Astrocyte of the spinal cord (primary cell): ENCODE measurements around the gene CEP128.

Source experiments
- DNase-seq: peaks from one replicate; pipeline ENCODE4 v3.0.0; 2011; ENCODE audit warnings: low read depth, low spot score
- H3K4me3 ChIP-seq: 2 replicates; pipeline ENCODE4 v1.5.1; 2011; ENCODE audit warnings: low read depth, mild to moderate bottlenecking, low read length, moderate library complexity
- in situ Hi-C: cut with HindIII; loops from 2 replicates; pipeline ENCODE4 v1.10.0; 2017; ENCODE audit warnings: low sequenced_read_pairs
- TF ChIP-seq, protein P1 (sequence below): IDR thresholded peaks from 2 replicates; pipeline ENCODE4 v1.5.1; 2012; ENCODE audit warnings: low read depth, mild to moderate bottlenecking, low read length, inconsistent platforms

CEP128 gene

DNA sequence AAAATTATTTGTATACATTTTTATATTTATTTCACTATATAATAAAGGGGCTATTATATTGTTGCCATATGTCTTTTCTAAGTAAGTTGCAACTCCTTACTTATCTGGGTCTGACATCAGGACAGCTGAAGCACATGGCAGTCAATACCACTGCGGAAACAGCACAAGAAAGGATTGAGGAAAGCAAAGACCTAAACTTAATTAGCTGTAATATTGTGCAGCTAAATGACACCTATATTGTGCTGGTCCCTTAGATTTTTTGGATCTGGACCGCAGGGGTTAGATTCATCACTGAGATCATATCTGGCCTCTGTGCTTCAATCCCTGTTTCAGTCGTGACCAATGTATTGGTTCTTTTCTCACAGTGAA, 370.6 kb downstream of the CEP128 start:
- no peak for DNase-seq
- no peak overlapping the region for H3K4me3 ChIP-seq
- TF ChIP-seq, protein P1, sequence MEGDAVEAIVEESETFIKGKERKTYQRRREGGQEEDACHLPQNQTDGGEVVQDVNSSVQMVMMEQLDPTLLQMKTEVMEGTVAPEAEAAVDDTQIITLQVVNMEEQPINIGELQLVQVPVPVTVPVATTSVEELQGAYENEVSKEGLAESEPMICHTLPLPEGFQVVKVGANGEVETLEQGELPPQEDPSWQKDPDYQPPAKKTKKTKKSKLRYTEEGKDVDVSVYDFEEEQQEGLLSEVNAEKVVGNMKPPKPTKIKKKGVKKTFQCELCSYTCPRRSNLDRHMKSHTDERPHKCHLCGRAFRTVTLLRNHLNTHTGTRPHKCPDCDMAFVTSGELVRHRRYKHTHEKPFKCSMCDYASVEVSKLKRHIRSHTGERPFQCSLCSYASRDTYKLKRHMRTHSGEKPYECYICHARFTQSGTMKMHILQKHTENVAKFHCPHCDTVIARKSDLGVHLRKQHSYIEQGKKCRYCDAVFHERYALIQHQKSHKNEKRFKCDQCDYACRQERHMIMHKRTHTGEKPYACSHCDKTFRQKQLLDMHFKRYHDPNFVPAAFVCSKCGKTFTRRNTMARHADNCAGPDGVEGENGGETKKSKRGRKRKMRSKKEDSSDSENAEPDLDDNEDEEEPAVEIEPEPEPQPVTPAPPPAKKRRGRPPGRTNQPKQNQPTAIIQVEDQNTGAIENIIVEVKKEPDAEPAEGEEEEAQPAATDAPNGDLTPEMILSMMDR: no peak
- in situ Hi-C loops: no loop called here

DNA sequence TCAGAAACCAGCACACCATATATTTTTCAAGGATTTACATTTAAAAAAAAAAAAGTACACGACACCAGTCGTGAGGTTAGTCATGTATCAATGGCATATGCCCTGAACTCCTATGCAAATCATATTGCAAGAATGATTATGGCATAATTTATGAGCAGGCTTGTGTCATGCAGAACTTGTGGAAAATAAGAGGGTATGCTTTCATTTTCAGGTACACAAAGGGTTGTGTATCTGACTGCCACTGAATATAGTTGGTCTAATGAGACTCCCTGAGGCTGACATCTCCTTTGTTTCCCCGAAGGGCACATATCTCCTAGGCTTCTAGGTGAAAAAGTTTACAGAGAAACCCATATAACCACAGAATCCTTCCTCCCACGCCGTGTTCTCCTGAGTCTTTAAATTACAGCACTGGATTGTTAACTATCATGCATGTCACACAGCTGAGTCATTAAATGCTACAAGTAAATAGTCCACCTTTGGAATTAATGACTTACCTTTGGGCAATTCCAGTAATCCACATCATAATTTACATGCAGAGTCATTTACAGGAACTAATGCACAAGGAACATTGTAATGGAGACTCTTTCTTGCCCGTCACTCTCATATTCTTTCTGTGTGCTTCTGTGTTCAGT, 373.5 kb downstream of the CEP128 start:
- TF ChIP-seq, protein P1: no peak
- in situ Hi-C loops: no loop called here
- DNase-seq: peak; percentile 37
- H3K4me3 ChIP-seq: no peak overlapping the region

DNA sequence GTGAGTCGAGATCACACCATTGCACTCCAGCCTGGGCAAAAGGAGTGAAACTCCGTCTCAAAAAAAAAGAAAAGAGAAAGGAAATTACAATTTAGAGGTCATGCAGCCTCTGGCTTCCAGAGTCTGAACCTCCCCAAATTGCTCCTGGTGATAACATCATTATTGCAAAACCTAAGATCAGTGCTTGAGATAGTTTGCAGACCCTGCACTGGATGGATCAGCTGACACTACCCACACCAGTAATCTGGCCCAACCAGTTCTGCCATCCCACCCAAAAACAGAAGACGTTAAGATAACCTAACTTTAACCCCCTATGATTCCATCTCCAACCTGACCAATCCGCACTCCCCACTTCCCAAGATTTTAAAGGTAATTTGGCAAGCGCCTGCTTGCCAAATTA, 376.5 kb downstream of the CEP128 start:
- H3K4me3 ChIP-seq: no peak overlapping the region
- TF ChIP-seq, protein P1: no peak
- in situ Hi-C loops: no loop called here
- no peak for DNase-seq

DNA sequence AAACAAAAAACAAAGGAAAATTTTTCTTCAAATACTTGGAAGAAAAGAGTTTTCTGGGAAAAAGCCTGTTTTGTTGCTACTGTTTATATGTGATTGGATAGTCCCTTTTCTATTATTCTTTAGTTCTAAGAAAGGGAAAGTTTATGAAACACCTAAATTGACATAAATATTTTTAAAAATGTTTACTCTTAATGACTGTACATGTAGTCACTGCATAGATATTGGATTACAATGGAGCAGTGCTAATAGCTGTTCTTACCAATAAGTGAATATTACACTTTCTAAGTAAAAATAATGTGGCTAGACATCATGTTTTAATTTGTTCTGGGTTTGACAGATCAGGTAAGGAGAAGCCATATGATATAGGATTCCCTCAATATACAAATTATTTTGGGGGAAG, 377.5 kb downstream of the CEP128 start:
- in situ Hi-C loops: no loop called here
- DNase-seq: no peak
- TF ChIP-seq, protein P1: no peak
- no peak overlapping the region for H3K4me3 ChIP-seq

DNA sequence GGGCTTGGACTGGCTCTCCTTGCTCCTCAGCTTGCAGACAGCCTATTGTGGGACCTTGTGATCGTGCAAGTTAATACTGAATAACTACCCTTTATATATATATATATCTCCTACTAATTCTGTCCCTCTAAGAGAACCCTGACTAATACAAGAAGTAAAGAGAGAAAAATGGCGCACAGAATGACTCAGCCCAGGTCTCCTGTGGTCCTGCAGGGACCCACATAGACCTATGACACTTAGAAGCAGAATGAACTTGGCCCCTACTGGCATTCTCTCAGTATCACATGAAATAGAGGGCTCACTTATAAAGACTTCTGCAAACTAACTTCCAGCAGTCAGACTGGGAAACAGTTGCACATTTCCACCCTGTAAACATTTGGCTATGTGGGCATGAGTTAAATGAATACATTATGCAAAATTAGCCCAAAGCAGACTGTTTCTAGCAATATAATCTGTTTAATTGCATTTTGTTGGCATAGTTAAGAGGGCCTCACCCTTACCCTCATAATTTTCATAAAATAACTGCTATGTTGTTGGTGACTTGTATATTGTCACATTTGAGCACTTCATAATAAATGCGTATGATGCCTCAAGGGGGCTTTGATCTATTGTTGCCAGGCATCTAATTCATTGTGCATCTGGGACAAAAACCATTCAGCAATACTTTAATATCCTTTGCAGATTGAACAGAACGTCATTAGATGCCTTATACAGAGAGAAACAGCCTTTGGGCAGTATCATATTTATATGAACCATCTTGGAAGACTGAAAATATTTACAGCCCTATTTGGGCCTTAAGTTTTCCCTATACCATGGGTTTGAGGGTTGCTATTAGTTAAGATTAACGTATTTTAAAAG, 380.5 kb downstream of the CEP128 start:
- DNase-seq: no peak
- in situ Hi-C loops: no loop called here
- no peak overlapping the region for H3K4me3 ChIP-seq
- TF ChIP-seq, protein P1: no peak

DNA sequence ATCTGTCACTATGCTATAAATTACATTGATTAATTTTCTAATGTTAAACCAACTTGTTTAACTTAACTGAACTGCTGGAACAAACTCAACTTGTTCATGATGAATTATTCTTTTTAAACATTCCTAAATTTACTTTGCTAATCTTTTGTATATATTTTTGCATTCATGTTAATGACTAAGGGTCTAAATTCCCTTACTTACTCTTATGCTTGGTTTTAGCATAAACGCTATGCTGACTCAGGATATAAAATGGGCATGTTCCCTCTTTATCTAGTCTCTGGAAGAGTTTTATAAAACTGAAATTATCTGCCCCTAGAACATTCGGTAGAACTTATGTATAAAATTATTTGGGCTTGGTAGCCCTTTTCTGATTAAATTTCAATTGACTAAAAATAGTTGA, 387.4 kb downstream of the CEP128 start:
- no peak for DNase-seq
- in situ Hi-C loops: no loop called here

More for the DNA sequence above, 387.4 kb downstream of the CEP128 start:
- TF ChIP-seq, protein P1: no peak
- no peak overlapping the region for H3K4me3 ChIP-seq
